ENCODE data around the gene MTMR3. TPM values are rescaled to one million over a fixed set of nuclear protein-coding genes. Genes with fewer than 3 reads are reported as not detected.

Gene MTMR3
- total and polyA plus RNA-seq, 2 of the 8 experiments (the other 6 are each of a cell fraction or from before 2014, with no cell fraction given): 16.9 to 18.5 TPM

DNA sequence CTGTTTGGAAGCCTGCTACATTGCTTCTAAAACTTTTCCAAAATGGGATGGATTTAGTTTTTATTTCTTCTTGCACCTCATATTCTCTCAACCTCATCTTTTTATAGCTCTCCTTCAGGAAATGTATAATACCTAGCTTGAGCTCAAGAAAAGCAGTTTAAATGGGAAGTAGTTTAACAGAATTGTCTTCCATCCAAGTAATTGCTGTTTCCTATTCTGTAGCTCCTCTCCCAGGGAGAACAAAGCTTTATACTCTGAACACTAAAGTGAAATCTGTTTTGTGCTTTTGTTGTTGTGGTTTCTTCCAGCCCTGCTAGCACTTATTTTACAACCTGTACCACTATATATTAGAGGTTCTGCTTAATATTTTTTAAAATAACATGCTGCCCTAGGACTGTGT is 114.1 kb downstream of the MTMR3 start (continued):
- TF ChIP-seq, protein P1, sequence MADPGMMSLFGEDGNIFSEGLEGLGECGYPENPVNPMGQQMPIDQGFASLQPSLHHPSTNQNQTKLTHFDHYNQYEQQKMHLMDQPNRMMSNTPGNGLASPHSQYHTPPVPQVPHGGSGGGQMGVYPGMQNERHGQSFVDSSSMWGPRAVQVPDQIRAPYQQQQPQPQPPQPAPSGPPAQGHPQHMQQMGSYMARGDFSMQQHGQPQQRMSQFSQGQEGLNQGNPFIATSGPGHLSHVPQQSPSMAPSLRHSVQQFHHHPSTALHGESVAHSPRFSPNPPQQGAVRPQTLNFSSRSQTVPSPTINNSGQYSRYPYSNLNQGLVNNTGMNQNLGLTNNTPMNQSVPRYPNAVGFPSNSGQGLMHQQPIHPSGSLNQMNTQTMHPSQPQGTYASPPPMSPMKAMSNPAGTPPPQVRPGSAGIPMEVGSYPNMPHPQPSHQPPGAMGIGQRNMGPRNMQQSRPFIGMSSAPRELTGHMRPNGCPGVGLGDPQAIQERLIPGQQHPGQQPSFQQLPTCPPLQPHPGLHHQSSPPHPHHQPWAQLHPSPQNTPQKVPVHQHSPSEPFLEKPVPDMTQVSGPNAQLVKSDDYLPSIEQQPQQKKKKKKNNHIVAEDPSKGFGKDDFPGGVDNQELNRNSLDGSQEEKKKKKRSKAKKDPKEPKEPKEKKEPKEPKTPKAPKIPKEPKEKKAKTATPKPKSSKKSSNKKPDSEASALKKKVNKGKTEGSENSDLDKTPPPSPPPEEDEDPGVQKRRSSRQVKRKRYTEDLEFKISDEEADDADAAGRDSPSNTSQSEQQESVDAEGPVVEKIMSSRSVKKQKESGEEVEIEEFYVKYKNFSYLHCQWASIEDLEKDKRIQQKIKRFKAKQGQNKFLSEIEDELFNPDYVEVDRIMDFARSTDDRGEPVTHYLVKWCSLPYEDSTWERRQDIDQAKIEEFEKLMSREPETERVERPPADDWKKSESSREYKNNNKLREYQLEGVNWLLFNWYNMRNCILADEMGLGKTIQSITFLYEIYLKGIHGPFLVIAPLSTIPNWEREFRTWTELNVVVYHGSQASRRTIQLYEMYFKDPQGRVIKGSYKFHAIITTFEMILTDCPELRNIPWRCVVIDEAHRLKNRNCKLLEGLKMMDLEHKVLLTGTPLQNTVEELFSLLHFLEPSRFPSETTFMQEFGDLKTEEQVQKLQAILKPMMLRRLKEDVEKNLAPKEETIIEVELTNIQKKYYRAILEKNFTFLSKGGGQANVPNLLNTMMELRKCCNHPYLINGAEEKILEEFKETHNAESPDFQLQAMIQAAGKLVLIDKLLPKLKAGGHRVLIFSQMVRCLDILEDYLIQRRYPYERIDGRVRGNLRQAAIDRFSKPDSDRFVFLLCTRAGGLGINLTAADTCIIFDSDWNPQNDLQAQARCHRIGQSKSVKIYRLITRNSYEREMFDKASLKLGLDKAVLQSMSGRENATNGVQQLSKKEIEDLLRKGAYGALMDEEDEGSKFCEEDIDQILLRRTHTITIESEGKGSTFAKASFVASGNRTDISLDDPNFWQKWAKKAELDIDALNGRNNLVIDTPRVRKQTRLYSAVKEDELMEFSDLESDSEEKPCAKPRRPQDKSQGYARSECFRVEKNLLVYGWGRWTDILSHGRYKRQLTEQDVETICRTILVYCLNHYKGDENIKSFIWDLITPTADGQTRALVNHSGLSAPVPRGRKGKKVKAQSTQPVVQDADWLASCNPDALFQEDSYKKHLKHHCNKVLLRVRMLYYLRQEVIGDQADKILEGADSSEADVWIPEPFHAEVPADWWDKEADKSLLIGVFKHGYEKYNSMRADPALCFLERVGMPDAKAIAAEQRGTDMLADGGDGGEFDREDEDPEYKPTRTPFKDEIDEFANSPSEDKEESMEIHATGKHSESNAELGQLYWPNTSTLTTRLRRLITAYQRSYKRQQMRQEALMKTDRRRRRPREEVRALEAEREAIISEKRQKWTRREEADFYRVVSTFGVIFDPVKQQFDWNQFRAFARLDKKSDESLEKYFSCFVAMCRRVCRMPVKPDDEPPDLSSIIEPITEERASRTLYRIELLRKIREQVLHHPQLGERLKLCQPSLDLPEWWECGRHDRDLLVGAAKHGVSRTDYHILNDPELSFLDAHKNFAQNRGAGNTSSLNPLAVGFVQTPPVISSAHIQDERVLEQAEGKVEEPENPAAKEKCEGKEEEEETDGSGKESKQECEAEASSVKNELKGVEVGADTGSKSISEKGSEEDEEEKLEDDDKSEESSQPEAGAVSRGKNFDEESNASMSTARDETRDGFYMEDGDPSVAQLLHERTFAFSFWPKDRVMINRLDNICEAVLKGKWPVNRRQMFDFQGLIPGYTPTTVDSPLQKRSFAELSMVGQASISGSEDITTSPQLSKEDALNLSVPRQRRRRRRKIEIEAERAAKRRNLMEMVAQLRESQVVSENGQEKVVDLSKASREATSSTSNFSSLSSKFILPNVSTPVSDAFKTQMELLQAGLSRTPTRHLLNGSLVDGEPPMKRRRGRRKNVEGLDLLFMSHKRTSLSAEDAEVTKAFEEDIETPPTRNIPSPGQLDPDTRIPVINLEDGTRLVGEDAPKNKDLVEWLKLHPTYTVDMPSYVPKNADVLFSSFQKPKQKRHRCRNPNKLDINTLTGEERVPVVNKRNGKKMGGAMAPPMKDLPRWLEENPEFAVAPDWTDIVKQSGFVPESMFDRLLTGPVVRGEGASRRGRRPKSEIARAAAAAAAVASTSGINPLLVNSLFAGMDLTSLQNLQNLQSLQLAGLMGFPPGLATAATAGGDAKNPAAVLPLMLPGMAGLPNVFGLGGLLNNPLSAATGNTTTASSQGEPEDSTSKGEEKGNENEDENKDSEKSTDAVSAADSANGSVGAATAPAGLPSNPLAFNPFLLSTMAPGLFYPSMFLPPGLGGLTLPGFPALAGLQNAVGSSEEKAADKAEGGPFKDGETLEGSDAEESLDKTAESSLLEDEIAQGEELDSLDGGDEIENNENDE (IDR thresholded peaks at IDR 0.05; ENCODE audit: insufficient replicate concordance, low read length): no peak
- TF ChIP-seq CTCF (IDR thresholded peaks at IDR 0.05; ENCODE audit: control extremely low read depth in 1 of 3, insufficient read depth in 1 of 3, low read depth in 1 of 3, low read length in 3 of 3) (no peak), NRF1 (IDR thresholded peaks at IDR 0.05; ENCODE audit: low read depth, low read length) (no peak)
